DMS153 (cell line): ENCODE data around the gene COL23A1.
"Not testable (repeated sequence)": the region's sequence is repeated elsewhere in the genome, so short reads cannot be mapped to it uniquely, and the experiment has no call there.

Source experiments
- DNase-seq: peaks from one replicate; lab custom pipeline; 2025; lab: John Stamatoyannopoulos, UW

The COL23A1 gene

GRCh38 chr5:178239626-178240301 lies 350.4 kb downstream of the COL23A1 start:
- DNase-seq = not testable (repeated sequence)

GRCh38 chr5:178238711-178239592 lies 351.2 kb downstream of the COL23A1 start:
- no peak for DNase-seq

GRCh38 chr5:178238313-178238635 lies 351.9 kb downstream of the COL23A1 start:
- DNase-seq = no peak

- no peak for DNase-seq
Measured at GRCh38 chr5:178237431-178238312, 352.5 kb downstream of the COL23A1 start.

GRCh38 chr5:178236679-178237078 lies 353.5 kb downstream of the COL23A1 start:
- DNase-seq = no peak

- DNase-seq = no peak
Measured at GRCh38 chr5:178236126-178236525, 354.1 kb downstream of the COL23A1 start.

- no peak for DNase-seq
Measured at GRCh38 chr5:178235588-178235974, 354.6 kb downstream of the COL23A1 start.

GRCh38 chr5:178234750-178235587 lies 355.2 kb downstream of the COL23A1 start:
- no peak for DNase-seq

GRCh38 chr5:178234121-178234749 lies 356.0 kb downstream of the COL23A1 start:
- no peak for DNase-seq

GRCh38 chr5:178232920-178233429 lies 357.2 kb downstream of the COL23A1 start:
- no peak for DNase-seq

- DNase-seq = no peak
Measured at GRCh38 chr5:178232124-178232919, 357.9 kb downstream of the COL23A1 start, which contains the start of gene PHYKPL. PHYKPL (minus strand) TSS chr5:178232802; CDS start chr5:178232550, 252 bp downstream.

GRCh38 chr5:178231539-178232123 lies 358.6 kb downstream of the COL23A1 start:
- no peak for DNase-seq

- no peak for DNase-seq
Measured at GRCh38 chr5:178230879-178231538, 359.2 kb downstream of the COL23A1 start.

- no peak for DNase-seq
Measured at GRCh38 chr5:178229861-178230260, 360.3 kb downstream of the COL23A1 start.

- not testable (repeated sequence) for DNase-seq
Measured at GRCh38 chr5:178229111-178229510, 361.1 kb downstream of the COL23A1 start.

GRCh38 chr5:178228609-178229008 lies 361.6 kb downstream of the COL23A1 start:
- DNase-seq = no peak

- no peak for DNase-seq
Measured at GRCh38 chr5:178227929-178228328, 362.3 kb downstream of the COL23A1 start.

- DNase-seq = no peak
Measured at GRCh38 chr5:178227138-178227659, 363.0 kb downstream of the COL23A1 start.

GRCh38 chr5:178225174-178225573 lies 365.0 kb downstream of the COL23A1 start:
- no peak for DNase-seq
